ENCODE data around the gene SMARCC2.

Gene SMARCC2

GRCh38 chr12:56134897-56135296 is 54.4 kb downstream of the SMARCC2 start:
- H3K27ac ChIP-seq (ENCODE audit: extremely low read depth, low read depth, low read length): no peak overlapping the region
- H3K4me1 ChIP-seq (ENCODE audit: control insufficient read depth, insufficient read depth, low read length): no peaks in the 10 kb centered on the region
- TF ChIP-seq ZNF155 (tag by site-specific recombination; IDR thresholded peaks at IDR 0.05) (no peak), BCL11A (tag by site-specific recombination; IDR thresholded peaks at IDR 0.05; ENCODE audit: low read depth) (no peak), ZBTB7A (tag by site-specific recombination; IDR thresholded peaks at IDR 0.05; ENCODE audit: low read depth) (no peak), REPIN1 (tag by site-specific recombination; IDR thresholded peaks at IDR 0.05; ENCODE audit: low read depth) (no peak), ZNF2 (tag by site-specific recombination; IDR thresholded peaks at IDR 0.05) (no peak), GFI1B (tag by site-specific recombination; IDR thresholded peaks at IDR 0.05) (no peak), ZNF645 (tag by site-specific recombination; IDR thresholded peaks at IDR 0.05) (no peak), ZNF792 (tag by site-specific recombination; IDR thresholded peaks at IDR 0.05) (no peak), KLF1 (tag by site-specific recombination; IDR thresholded peaks at IDR 0.05) (no peak), ZNF362 (tag by site-specific recombination; IDR thresholded peaks at IDR 0.05) (no peak), ZBTB6 (tag by site-specific recombination; IDR thresholded peaks at IDR 0.05) (no peak), ZNF140 (tag by site-specific recombination; IDR thresholded peaks at IDR 0.05) (no peak), MEIS1 (CRISPR knock-in tag; IDR thresholded peaks at IDR 0.05; ENCODE audit: borderline replicate concordance) (no peak), ZNF248 (tag by site-specific recombination; IDR thresholded peaks at IDR 0.05) (no peak), AEBP2 (tag by site-specific recombination; IDR thresholded peaks at IDR 0.05; ENCODE audit: borderline replicate concordance) (no peak), ZNF621 (tag by site-specific recombination; IDR thresholded peaks at IDR 0.05) (no peak), ZNF221 (tag by site-specific recombination; IDR thresholded peaks at IDR 0.05; ENCODE audit: borderline replicate concordance) (no peak), ZNF214 (tag by site-specific recombination; IDR thresholded peaks at IDR 0.05; ENCODE audit: borderline replicate concordance) (no peak), ZNF561 (tag by site-specific recombination; IDR thresholded peaks at IDR 0.05; ENCODE audit: borderline replicate concordance) (no peak), ZNF24 (tag by site-specific recombination; IDR thresholded peaks at IDR 0.05) (no peak)
- CTCF ChIA-PET: no interaction called here
- POLR2A ChIA-PET: no interaction called here
- no peak overlapping the region for H3K4me3 ChIP-seq (ENCODE audit: low read depth, low read length)
- H3K36me3 ChIP-seq (ENCODE audit: control insufficient read depth in 2 of 2, insufficient read depth in 1 of 2, low read length in 2 of 2): peaks cover 37 to 95% of the 10 kb centered on the region in 2 experiments; a peak in 2 of 3 replicates
- no peaks in the 10 kb centered on the region for H3K9me3 ChIP-seq (ENCODE audit: control insufficient read depth, insufficient read depth, low read depth, low read length)

- Histone ChIP-seq H3K4me3 (ENCODE audit: low read depth, low read length) (no peak overlapping the region), H3K4me1 (ENCODE audit: control insufficient read depth, insufficient read depth, low read length) (peaks cover 9% of the 10 kb centered on the region), H3K27ac (ENCODE audit: extremely low read depth, low read depth, low read length) (no peak overlapping the region), H3K9me3 (ENCODE audit: control insufficient read depth, insufficient read depth, low read depth, low read length) (no peaks in the 10 kb centered on the region), H3K36me3 (ENCODE audit: control insufficient read depth in 2 of 2, insufficient read depth in 1 of 2, low read length in 2 of 2) (peaks cover 26 to 55% of the 10 kb centered on the region in 2 experiments; a peak in 2 of 3 replicates)
- POLR2A ChIA-PET: interaction anchor here (1.3 kb wide), 1 partner anchor 13 kb away, joined by 3 read pairs; no protein-coding TSS in a partner anchor
- TF ChIP-seq ZNF530 (tag by site-specific recombination; IDR thresholded peaks at IDR 0.05; ENCODE audit: low read depth) (no peak), ZNF645 (tag by site-specific recombination; IDR thresholded peaks at IDR 0.05) (no peak), ZBTB6 (tag by site-specific recombination; IDR thresholded peaks at IDR 0.05) (no peak), ZNF623 (tag by site-specific recombination; IDR thresholded peaks at IDR 0.05) (no peak)
- CTCF ChIA-PET: interaction anchor here (0.9 kb wide), 1 partner anchor 11 kb away, joined by 4 read pairs; no protein-coding TSS in a partner anchor
Observed at GRCh38 chr12:56130876-56131275, 58.4 kb downstream of the SMARCC2 start.

Data from HEK293 (cell line).